WTC11 (cell line): ENCODE data around the gene UBAC2. TPM values are rescaled to one million over a fixed set of nuclear protein-coding genes. Genes with fewer than 3 reads are reported as not detected.

Experiments
- ATAC-seq: fragments of 200-7000 bp; cut with Tn5 transposase; 2 replicates; pipeline ENCODE4 v1.10.0; 2021; ENCODE audit warnings: mild to moderate bottlenecking, moderate library complexity
- CTCF ChIA-PET: fragments of 300-600 bp; sonication (Branson Sonifier 250); formaldehyde crosslinking; loops from one replicate; lab custom pipeline; 2021; ENCODE audit warnings: antibody characterized with exemption; lab: Charles Lee
- POLR2A ChIA-PET: fragments of 350-600 bp; sonication (Branson Sonifier 250); formaldehyde crosslinking; loops from one replicate; lab custom pipeline; 2021; ENCODE audit warnings: antibody characterized with exemption; lab: Charles Lee
- DNase-seq: peaks from one replicate; pipeline ENCODE4 v3.0.0; 2021; ENCODE audit warnings: low spot score
- H3K27ac Mint-ChIP-seq: 2 replicates; pipeline ENCODE4 v1.8.0; 2021; ENCODE audit warnings: mixed read lengths
- H3K27me3 Mint-ChIP-seq: 2 replicates; pipeline ENCODE4 v1.8.0; 2021; ENCODE audit warnings: low read depth, mild to moderate bottlenecking, moderate library complexity, mixed read lengths
- H3K36me3 Mint-ChIP-seq: 2 replicates; pipeline ENCODE4 v1.8.0; 2021; ENCODE audit warnings: mixed read lengths
- H3K4me1 Mint-ChIP-seq: 2 replicates; pipeline ENCODE4 v1.8.0; 2022; ENCODE audit warnings: mixed read lengths
- H3K4me3 Mint-ChIP-seq: 2 replicates; pipeline ENCODE4 v1.8.0; 2021; ENCODE audit warnings: mild to moderate bottlenecking, moderate library complexity, mixed read lengths
- H3K9me3 Mint-ChIP-seq: 2 replicates; pipeline ENCODE4 v1.8.0; 2021; ENCODE audit warnings: mixed read lengths
- ATF1 ChIP-seq: sonication (generic); formaldehyde crosslinking; IDR thresholded peaks from 2 replicates; pipeline ENCODE4 v1.8.1; 2023; ENCODE audit warnings: mild to moderate bottlenecking, moderate library complexity, missing genetic modification reagents
- CBFB ChIP-seq: sonication (generic); formaldehyde crosslinking; IDR thresholded peaks from 2 replicates; pipeline ENCODE4 v1.8.1; 2022; ENCODE audit warnings: mild to moderate bottlenecking, low read depth, missing genetic modification reagents
- CTCF ChIP-seq: fragments of 200-600 bp; IDR thresholded peaks from 2 replicates; pipeline ENCODE4 v1.8.0; 2022; ENCODE audit warnings: antibody characterized with exemption
- E2F5 ChIP-seq: sonication (generic); formaldehyde crosslinking; IDR thresholded peaks from 2 replicates; pipeline ENCODE4 v1.8.1; 2022; ENCODE audit warnings: mild to moderate bottlenecking, moderate library complexity, missing genetic modification reagents
- FOXP1 ChIP-seq: sonication (generic); formaldehyde crosslinking; IDR thresholded peaks from 2 replicates; pipeline ENCODE4 v1.8.0; 2022; ENCODE audit warnings: missing genetic modification reagents, mild to moderate bottlenecking, moderate library complexity, borderline replicate concordance
- FOXP4 ChIP-seq: sonication (generic); formaldehyde crosslinking; IDR thresholded peaks from 2 replicates; pipeline ENCODE4 v1.8.0; 2022; ENCODE audit warnings: mild to moderate bottlenecking, missing genetic modification reagents
- GABPB1 ChIP-seq: sonication (generic); formaldehyde crosslinking; IDR thresholded peaks from 2 replicates; pipeline ENCODE4 v1.8.1; 2023; ENCODE audit warnings: mild to moderate bottlenecking, missing genetic modification reagents
- GRHL2 ChIP-seq: fragments of 250-450 bp; sonication (Bioruptor Pico); IDR thresholded peaks from 2 replicates; pipeline ENCODE4 v1.8.0; 2022; ENCODE audit warnings: mild to moderate bottlenecking, moderate library complexity; ENCODE audit not compliant: insufficient replicate concordance, severe bottlenecking
- MYBL2 ChIP-seq: sonication (generic); formaldehyde crosslinking; IDR thresholded peaks from 2 replicates; pipeline ENCODE4 v1.8.1; 2023; ENCODE audit warnings: mild to moderate bottlenecking, moderate library complexity, missing genetic modification reagents
- NFE2L1 ChIP-seq: sonication (generic); formaldehyde crosslinking; IDR thresholded peaks from 2 replicates; pipeline ENCODE4 v1.8.1; 2023; ENCODE audit warnings: missing genetic modification reagents
- OVOL2 ChIP-seq: fragments of 250-450 bp; sonication (Bioruptor Pico); IDR thresholded peaks from 2 replicates; pipeline ENCODE4 v1.9.0; 2021; ENCODE audit warnings: mild to moderate bottlenecking, borderline replicate concordance
- RELA ChIP-seq: sonication (generic); formaldehyde crosslinking; IDR thresholded peaks from 2 replicates; pipeline ENCODE4 v1.8.1; 2022; ENCODE audit warnings: missing genetic modification reagents, mild to moderate bottlenecking, borderline replicate concordance
- TEAD4 ChIP-seq: sonication (generic); formaldehyde crosslinking; IDR thresholded peaks from 2 replicates; pipeline ENCODE4 v1.8.0; 2022; ENCODE audit warnings: mild to moderate bottlenecking, missing genetic modification reagents
- ZNF138 ChIP-seq: sonication (generic); formaldehyde crosslinking; conservative IDR thresholded peaks from 2 replicates; pipeline ENCODE4 v1.8.1; 2022; ENCODE audit warnings: mild to moderate bottlenecking, moderate library complexity, missing genetic modification reagents
- ZNF232 ChIP-seq: sonication (generic); formaldehyde crosslinking; IDR thresholded peaks from 2 replicates; pipeline ENCODE4 v1.8.0; 2022; ENCODE audit warnings: mild to moderate bottlenecking, missing genetic modification reagents
- ZNF671 ChIP-seq: fragments of 250-450 bp; sonication (Bioruptor Pico); IDR thresholded peaks from 2 replicates; pipeline ENCODE4 v1.8.0; 2021; ENCODE audit warnings: mild to moderate bottlenecking
- total RNA-seq: library from RNA; stranded (reverse); gene quantifications from 3 replicates; pipeline ENCODE4 v1.2.3, GENCODE V29; 2021
- TF ChIP-seq, protein P1 (sequence below): sonication (generic); formaldehyde crosslinking; conservative IDR thresholded peaks from 2 replicates; pipeline ENCODE4 v1.8.1; 2023; ENCODE audit warnings: mild to moderate bottlenecking, low read depth, missing genetic modification reagents, moderate library complexity
- TF ChIP-seq, protein P2 (sequence below): sonication (generic); formaldehyde crosslinking; IDR thresholded peaks from 2 replicates; pipeline ENCODE4 v1.8.1; 2023; ENCODE audit warnings: mild to moderate bottlenecking, missing genetic modification reagents, moderate library complexity
- TF ChIP-seq, protein P3 (sequence below): sonication (generic); formaldehyde crosslinking; conservative IDR thresholded peaks from 2 replicates; pipeline ENCODE4 v1.8.1; 2022; ENCODE audit warnings: mild to moderate bottlenecking, missing genetic modification reagents

UBAC2 gene
- total RNA-seq, 1 experiment from 2014 or later: 64.7 TPM

DNA sequence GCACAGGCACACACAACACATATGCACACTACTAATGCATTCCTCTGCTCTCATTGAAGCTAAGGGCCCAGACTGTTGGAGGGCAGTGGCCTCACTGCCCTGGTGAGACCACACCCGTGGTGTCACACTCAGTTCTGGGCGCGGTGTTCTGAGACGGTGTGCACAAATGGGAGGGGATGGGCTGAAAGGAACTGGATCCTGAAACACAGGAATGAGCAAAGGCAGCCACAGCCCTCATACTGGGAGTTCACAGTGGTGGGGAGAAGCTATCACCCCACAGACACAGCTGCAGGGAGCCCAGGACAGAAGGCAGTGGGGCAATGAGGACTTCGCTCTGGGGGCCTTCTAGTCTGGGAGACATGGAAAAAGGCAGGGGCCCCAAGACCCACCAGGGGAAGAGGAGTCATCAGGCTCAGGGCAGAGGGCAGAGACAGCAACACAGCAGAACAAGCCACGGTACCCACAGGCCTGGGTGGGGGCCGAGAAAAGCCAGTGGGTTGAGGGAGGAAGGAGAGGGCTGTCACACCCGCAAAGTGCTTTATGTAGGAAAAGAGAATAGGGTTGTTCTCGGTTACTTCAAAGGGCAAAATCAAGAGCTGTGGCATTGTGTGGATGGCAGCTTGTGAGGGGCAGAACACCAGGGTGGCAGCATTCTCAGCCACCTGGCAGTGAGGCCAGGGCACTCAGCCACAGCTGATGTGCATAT is 181.9 kb downstream of the UBAC2 start (continued):
- TF ChIP-seq TEAD4 (CRISPR knock-in tag) (no peak), MYBL2 (CRISPR knock-in tag) (no peak), ZNF671 (no peak), GABPB1 (CRISPR knock-in tag) (no peak), CTCF (no peak)
- TF ChIP-seq, protein P1, sequence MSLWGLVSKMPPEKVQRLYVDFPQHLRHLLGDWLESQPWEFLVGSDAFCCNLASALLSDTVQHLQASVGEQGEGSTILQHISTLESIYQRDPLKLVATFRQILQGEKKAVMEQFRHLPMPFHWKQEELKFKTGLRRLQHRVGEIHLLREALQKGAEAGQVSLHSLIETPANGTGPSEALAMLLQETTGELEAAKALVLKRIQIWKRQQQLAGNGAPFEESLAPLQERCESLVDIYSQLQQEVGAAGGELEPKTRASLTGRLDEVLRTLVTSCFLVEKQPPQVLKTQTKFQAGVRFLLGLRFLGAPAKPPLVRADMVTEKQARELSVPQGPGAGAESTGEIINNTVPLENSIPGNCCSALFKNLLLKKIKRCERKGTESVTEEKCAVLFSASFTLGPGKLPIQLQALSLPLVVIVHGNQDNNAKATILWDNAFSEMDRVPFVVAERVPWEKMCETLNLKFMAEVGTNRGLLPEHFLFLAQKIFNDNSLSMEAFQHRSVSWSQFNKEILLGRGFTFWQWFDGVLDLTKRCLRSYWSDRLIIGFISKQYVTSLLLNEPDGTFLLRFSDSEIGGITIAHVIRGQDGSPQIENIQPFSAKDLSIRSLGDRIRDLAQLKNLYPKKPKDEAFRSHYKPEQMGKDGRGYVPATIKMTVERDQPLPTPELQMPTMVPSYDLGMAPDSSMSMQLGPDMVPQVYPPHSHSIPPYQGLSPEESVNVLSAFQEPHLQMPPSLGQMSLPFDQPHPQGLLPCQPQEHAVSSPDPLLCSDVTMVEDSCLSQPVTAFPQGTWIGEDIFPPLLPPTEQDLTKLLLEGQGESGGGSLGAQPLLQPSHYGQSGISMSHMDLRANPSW (CRISPR knock-in tag): no peak

GRCh38 chr13:99383511-99383921 is 182.9 kb downstream of the UBAC2 start:
- H3K27me3 Mint-ChIP-seq: no peaks in the 10 kb centered on the region
- H3K4me3 Mint-ChIP-seq: no peak overlapping the region
- CTCF ChIA-PET: interaction anchor here (0.5 to 1.6 kb wide), 4 partner anchors 53 to 223 kb away, joined by 3 to 5 read pairs (median 4); partner anchors contain the start of gene CLYBL
- peaks cover 22% of the 10 kb centered on the region for H3K36me3 Mint-ChIP-seq
- H3K9me3 Mint-ChIP-seq: no peaks in the 10 kb centered on the region
- no peak overlapping the region for H3K27ac Mint-ChIP-seq
- TF ChIP-seq ATF1 (CRISPR knock-in tag): no peak
- TF ChIP-seq MYBL2 (CRISPR knock-in tag): no peak
- no peak for TF ChIP-seq RELA (CRISPR knock-in tag)
- TF ChIP-seq, protein P2, sequence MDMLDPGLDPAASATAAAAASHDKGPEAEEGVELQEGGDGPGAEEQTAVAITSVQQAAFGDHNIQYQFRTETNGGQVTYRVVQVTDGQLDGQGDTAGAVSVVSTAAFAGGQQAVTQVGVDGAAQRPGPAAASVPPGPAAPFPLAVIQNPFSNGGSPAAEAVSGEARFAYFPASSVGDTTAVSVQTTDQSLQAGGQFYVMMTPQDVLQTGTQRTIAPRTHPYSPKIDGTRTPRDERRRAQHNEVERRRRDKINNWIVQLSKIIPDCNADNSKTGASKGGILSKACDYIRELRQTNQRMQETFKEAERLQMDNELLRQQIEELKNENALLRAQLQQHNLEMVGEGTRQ (CRISPR knock-in tag): no peak
- no peak for TF ChIP-seq FOXP1 (CRISPR knock-in tag)
- TF ChIP-seq OVOL2 (CRISPR knock-in tag): no peak
- no peak for TF ChIP-seq GRHL2 (CRISPR knock-in tag)
- TF ChIP-seq NFE2L1 (CRISPR knock-in tag): no peak
- TF ChIP-seq CBFB (CRISPR knock-in tag): no peak
- TF ChIP-seq, protein P3, sequence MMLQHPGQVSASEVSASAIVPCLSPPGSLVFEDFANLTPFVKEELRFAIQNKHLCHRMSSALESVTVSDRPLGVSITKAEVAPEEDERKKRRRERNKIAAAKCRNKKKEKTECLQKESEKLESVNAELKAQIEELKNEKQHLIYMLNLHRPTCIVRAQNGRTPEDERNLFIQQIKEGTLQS (CRISPR knock-in tag): no peak
- TF ChIP-seq ZNF232: no peak
- TF ChIP-seq FOXP4: no peak
- no peak for TF ChIP-seq E2F5 (CRISPR knock-in tag)
- TF ChIP-seq ZNF138 (CRISPR knock-in tag): no peak
- peaks cover 38% of the 10 kb centered on the region for H3K4me1 Mint-ChIP-seq
- DNase-seq (no peak), ATAC-seq (no peak; the same call in 1 of the 2 replicates)
- POLR2A ChIA-PET: no interaction called here
